Measurements from ENCODE around the gene THAP7.

GRCh38 chr22:20973634-20974286, 28.2 kb downstream of the THAP7 start:
- TF ChIP-seq, protein P1, sequence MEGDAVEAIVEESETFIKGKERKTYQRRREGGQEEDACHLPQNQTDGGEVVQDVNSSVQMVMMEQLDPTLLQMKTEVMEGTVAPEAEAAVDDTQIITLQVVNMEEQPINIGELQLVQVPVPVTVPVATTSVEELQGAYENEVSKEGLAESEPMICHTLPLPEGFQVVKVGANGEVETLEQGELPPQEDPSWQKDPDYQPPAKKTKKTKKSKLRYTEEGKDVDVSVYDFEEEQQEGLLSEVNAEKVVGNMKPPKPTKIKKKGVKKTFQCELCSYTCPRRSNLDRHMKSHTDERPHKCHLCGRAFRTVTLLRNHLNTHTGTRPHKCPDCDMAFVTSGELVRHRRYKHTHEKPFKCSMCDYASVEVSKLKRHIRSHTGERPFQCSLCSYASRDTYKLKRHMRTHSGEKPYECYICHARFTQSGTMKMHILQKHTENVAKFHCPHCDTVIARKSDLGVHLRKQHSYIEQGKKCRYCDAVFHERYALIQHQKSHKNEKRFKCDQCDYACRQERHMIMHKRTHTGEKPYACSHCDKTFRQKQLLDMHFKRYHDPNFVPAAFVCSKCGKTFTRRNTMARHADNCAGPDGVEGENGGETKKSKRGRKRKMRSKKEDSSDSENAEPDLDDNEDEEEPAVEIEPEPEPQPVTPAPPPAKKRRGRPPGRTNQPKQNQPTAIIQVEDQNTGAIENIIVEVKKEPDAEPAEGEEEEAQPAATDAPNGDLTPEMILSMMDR (IDR thresholded peaks at IDR 0.05 in 2 of 3, conservative IDR thresholded peaks at IDR 0.05 in 1 of 3; ENCODE audit: borderline replicate concordance in 1 of 3, insufficient read depth in 1 of 3, low read depth in 2 of 3, low read length in 2 of 3), result no peak
- TF ChIP-seq POLR2A (IDR thresholded peaks at IDR 0.05; ENCODE audit: borderline replicate concordance, extremely low read depth, insufficient read depth, insufficient read length) (no peak), POLR2AphosphoS5 (IDR thresholded peaks at IDR 0.05; ENCODE audit: low read depth, low read length) (no peak), SP1 (IDR thresholded peaks at IDR 0.05; ENCODE audit: low read depth) (no peak), ZBTB33 (IDR thresholded peaks at IDR 0.05; ENCODE audit: extremely low read depth, insufficient replicate concordance, low read length) (no peak), JUND (IDR thresholded peaks at IDR 0.05) (no peak), EZH2 (IDR thresholded peaks at IDR 0.05) (no peak), YY1 (IDR thresholded peaks at IDR 0.05; ENCODE audit: extremely low read depth, insufficient replicate concordance, low read depth, low read length) (no peak), SRF (IDR thresholded peaks at IDR 0.05; ENCODE audit: low read depth) (no peak), SIN3A (IDR thresholded peaks at IDR 0.05; ENCODE audit: low read depth) (no peak), MAX (IDR thresholded peaks at IDR 0.05) (no peak), RAD21 (IDR thresholded peaks at IDR 0.05; ENCODE audit: low read depth) (no peak)
- TF ChIP-seq, protein P2, sequence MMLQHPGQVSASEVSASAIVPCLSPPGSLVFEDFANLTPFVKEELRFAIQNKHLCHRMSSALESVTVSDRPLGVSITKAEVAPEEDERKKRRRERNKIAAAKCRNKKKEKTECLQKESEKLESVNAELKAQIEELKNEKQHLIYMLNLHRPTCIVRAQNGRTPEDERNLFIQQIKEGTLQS (IDR thresholded peaks at IDR 0.05), result no peak
- TF ChIP-seq, protein P3, sequence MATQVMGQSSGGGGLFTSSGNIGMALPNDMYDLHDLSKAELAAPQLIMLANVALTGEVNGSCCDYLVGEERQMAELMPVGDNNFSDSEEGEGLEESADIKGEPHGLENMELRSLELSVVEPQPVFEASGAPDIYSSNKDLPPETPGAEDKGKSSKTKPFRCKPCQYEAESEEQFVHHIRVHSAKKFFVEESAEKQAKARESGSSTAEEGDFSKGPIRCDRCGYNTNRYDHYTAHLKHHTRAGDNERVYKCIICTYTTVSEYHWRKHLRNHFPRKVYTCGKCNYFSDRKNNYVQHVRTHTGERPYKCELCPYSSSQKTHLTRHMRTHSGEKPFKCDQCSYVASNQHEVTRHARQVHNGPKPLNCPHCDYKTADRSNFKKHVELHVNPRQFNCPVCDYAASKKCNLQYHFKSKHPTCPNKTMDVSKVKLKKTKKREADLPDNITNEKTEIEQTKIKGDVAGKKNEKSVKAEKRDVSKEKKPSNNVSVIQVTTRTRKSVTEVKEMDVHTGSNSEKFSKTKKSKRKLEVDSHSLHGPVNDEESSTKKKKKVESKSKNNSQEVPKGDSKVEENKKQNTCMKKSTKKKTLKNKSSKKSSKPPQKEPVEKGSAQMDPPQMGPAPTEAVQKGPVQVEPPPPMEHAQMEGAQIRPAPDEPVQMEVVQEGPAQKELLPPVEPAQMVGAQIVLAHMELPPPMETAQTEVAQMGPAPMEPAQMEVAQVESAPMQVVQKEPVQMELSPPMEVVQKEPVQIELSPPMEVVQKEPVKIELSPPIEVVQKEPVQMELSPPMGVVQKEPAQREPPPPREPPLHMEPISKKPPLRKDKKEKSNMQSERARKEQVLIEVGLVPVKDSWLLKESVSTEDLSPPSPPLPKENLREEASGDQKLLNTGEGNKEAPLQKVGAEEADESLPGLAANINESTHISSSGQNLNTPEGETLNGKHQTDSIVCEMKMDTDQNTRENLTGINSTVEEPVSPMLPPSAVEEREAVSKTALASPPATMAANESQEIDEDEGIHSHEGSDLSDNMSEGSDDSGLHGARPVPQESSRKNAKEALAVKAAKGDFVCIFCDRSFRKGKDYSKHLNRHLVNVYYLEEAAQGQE (IDR thresholded peaks at IDR 0.05; ENCODE audit: low read depth), result no peak

Measured in HCT116 (cell line).